NCI-H1694 (cell line): ENCODE measurements around the gene HHIPL1.

Experiments used
- DNase-seq: peaks from one replicate; lab custom pipeline; 2025; lab: John Stamatoyannopoulos, UW

HHIPL1 gene

DNA sequence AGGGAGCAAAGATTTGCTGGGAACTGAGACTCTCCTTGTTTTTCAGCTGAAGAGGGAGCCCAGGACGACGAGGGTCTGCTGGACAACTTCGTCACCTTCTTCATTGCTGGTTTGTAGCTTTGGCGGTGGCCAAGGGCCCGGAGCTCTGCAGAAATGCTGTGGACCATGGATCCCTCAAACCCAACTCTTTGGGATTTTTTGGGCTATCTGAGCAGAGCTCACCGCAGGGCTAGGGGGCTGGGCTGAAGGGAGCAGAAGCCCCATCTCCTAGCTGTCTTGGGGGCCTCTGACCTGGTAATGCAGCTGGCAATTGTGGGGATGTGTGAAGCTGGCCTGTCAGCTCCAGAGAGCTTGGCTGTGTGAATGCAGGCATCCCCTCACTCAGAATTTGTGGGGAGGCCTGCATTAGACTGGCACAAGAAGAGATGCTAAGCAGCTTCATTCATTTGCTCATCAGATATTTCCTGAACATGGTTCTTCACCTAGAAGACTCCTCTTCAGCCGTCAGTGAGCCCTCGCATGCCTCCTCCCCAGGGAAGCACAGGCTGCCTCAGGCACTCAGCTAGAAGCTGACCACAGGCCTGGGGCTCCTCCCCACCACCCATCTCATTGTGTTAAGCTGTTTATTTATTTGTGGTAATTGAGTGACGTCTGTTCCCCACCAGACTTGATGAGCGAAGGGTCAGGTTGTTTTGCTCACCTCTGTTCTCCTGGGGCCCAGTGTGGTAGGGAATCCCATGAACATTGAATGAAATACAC, 71.3 kb downstream of the HHIPL1 start:
- no peak for DNase-seq

DNA sequence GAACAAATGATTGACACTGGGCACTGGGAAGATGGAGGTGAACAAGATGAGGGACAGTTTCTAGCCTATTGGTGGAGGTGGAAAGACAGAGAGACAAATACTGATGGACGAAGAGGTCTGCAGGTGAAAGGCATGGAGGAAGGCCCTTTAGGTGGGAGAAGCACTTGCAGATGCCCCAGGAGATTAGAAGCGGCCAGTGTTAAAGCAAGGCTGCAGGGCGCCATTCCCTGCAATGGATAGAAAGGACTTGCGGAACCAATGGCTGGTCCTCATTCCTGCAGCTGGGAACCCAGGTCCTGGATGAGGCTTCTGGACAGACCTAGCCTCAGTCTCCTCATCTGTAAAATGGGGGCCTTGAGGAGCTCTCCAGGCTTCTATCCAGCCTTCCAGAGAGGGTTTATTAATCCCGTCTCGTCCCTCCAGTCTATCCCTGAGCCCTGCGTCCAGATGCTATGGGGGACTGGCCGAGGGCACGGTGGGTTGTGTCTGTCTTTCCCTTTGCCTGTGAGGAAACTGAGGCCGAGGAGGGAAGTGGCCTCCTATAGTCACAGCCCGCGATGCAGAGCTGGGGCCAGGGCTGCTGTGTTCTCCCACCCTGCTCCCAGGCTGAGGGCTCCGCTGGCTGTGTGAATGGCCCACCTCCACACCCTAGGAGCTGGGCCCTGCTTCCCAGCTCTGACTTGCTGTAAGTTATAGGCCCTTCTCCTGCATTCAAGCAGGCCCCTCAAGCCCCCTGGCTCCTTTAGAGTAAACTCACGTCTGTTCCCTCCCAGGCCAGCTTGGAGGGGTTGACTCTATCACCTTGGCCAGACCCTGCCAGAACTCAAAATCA, 72.1 kb downstream of the HHIPL1 start:
- no peak for DNase-seq

- DNase-seq, result no peak
Observed at GRCh38 chr14:99717682-99718013, 72.7 kb downstream of the HHIPL1 start.

DNA sequence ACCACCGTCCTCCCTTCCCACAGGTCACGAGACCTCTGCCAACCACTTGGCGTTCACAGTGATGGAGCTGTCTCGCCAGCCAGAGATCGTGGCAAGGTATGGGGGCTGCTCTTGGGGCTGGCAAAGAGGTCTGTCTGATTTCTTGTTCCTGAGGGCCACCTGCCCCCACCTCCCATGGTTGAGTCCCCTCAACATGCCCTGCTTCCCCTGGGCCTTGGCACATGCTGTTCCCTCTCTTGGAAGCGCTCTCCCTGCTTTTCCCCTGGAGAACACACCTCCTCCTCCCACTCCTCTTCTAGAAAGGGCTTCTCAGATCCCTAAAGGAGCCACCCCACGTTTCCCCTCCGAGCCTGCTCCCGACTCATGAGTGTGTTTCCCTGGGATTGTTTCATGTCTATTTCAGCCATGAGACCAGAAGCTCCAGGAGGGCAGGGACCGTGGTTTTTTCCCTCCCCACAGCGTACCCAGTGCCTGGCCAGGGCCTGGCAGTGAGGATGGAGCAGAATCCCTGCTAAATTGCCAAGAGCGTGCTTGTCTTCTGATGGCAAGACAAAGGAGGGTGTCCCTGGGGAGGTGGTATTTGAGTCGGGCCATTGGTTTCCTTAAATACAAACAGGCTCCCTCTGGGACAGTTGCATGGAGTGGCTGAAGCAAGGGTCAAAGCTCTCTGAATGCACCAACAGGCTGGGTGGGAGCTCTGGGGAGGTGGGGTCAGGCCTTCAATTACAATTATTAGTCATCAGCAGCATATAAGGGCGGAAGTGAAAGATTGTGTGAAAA, 73.3 kb downstream of the HHIPL1 start:
- DNase-seq, result no peak

DNA sequence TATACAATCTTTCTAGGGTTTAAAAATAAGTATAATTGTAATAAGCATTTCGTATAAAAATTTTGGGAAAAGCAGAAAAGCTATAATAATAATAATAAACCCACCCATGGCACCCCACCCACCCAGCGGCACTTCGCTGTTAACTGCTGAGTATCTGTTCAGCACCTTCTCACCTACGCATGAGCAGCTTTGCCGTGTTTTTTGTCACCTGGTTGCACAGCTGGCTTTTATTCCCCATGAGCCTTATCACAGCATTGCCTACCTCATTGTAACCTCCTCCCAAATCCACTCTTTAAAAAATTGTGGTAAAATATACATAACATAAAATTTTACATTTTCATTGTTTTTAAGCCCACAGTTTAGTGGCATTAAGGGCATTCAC, 73.9 kb downstream of the HHIPL1 start:
- DNase-seq, result no peak

DNA sequence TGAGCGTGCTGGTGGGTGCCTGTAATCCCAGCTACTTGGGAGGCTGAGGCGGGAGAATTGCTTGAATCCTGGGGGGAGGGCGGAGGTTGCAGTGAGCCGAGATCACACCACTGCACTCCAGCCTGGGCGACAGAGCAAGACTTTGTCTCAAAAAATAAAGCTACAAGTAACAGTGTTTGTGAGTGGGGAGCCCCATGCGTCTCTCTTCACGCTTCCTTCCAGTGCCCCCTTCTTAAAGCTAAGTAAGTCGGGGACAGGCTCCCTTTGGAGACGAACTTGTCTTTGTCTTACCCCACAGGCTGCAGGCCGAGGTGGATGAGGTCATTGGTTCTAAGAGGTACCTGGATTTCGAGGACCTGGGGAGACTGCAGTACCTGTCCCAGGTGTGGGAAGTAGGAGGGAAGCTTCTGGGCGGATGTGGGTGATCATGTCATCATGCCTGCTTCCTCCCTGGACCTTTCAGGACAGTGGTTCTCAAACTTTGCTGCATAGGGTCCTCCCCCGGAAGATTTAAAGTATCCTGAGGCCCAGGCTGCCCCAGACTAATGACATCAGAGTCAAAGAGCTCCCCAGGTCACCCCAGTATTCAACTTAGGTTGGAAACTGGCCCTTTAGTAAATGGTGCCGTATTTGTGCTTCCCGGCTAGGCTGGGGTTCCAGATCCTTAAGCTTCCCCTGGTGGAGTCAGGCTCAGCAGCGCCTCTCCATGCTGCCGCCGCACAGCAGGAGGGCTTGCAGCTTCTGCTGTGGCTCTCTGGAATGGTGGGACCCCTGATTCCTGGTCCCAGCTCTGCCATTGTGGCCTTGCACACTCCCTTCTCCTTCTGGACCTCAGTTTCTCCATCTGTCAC, 76.2 kb downstream of the HHIPL1 start:
- DNase-seq, result no peak

- no peak for DNase-seq
Observed at GRCh38 chr14:99721792-99722516, 77.0 kb downstream of the HHIPL1 start.

DNA sequence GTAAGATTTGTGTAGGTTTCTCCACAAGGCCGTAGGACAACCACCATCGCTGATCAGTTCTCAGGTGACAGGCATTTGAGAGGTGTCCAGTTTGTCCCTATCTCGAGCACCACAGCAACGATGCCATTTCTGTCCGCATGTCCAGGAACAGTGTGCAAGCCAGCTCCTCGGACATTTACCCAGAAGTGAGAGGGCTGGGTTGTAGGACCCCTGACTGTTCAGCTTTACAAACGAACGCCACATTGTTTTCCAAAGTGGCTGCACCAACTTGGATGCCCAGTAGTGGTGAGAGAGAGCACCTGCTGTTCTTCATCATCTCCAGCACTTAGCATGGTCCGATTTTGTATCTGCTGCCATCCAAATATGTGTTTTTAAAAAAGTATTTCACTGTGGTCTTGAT, 77.8 kb downstream of the HHIPL1 start:
- DNase-seq, result no peak

DNA sequence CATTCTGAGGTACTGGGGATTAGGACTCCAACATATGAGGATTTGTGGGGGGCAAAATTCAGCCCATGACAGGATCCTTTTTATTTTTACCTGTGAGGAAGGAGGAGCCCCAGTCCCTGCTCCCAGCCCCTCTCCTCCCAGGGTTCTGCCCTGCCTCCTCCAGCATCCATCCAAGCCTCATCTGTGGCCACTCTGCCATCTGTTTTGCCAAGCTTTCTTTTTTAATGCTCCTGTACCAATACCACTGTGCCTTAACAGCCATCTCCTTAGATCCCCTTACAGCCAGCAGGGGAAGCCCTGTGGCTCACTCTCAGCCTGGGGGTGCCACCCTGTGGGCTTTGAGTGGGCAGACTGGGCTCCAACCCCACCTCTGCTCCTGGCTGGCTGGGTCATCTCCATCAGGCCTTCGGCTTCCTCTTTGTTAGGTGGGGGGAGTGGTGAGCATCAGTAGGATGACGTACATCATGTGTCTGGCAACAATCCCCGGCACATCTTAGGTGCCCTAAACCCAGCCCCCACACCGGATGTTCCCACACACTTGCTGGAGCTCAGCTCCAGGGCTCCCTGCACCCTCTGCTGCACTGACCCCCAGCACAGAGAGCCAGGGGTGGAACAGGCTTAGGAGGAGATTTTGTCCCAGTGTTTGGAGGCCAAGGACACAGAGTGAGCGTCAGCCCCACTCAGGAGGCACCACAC, 79.4 kb downstream of the HHIPL1 start:
- no peak for DNase-seq

DNA sequence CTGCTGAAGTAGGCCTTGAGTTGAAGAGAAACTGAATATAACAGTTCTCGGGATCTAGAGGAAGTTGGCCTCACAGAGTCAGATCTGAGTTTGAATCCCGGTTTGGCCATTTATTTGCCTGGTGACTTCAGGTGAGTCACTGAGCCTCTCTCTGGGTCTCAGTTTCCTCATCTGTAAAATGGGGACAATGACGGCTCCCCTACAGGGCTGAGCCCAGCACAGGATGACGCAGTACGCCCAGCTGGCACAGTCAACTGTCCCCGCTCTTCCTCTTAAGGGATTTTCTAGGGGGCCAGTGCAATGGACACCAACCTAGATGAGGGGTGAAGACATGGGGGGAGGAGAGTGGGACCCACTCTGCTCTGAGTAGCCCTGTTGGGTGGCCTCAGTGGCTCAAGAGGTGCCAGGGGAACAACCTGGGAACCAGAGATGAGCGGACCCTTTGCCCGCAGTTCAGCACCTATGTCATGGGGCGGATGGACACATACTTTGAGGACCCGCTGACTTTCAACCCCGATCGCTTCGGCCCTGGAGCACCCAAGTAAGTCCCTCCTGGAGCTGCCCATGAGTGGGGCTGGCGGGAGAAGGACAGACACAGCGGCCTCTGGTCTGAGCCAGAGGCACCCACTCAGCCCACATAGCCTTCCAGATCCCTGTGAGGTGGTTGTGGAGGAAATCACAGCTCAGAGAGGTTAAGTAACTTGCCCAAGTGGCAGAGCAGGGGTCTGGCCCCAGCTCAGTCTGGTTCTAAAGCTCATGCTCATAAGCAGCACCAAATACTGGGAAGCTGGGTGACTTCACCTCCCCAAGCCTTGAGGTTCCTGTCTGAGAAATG, 80.2 kb downstream of the HHIPL1 start:
- DNase-seq, result no peak

DNA sequence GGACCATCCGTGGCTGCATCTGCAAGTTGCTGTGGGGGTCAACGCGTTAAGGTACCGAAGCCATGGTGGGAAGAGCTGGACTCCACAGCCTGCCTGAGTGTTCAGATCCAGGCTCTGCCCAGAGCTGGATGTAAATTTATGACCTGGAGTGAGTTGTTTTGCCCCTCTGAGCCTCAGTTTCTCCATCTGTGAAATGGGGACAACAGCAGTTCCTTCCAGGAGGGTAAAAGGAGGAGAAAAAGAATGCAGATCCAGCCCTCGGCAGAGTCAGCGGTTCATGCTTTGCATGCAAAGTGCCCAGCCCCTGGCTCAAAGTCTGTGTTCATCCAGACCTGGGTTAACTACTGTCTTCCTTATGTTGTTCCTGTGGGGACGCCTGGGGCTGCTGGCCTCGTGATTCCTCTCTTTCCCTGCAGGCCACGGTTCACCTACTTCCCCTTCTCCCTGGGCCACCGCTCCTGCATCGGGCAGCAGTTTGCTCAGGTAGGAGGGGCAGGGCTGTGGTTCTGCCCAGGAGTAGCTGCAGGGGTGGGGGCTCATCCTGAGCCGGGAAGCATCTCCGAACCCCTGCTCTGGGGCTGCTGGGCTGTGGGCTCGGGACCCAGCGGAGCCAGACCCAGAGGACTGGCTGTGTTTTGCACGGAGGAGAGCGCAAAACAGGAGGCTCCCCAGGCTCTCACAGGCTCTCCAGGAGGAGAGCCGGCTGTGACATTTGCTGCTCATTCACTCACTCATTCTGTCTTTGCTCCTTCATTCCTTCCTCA, 81.0 kb downstream of the HHIPL1 start:
- no peak for DNase-seq

DNA sequence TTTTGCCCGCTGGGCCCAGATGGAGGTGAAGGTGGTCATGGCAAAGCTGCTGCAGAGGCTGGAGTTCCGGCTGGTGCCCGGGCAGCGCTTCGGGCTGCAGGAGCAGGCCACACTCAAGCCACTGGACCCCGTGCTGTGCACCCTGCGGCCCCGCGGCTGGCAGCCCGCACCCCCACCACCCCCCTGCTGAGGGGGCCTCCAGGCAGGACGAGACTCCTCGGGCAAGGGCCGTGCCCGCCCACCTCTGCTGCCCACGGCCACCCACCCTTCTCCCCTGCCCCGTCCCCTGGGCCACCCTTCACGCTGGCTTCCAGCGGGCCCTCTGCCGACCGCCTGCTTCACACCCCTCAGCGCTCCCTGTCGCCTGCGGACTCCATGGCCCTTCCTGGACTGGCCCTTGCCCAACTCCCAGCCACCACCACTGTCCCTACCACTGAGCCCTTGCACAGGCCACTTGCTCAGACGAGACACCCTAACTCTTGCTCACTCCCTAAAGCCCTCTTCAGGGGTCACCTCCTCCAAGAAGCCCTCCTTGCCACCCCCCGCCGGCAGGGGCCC, 81.7 kb downstream of the HHIPL1 start:
- no peak for DNase-seq

- DNase-seq, result no peak
Observed at GRCh38 chr14:99727096-99727870, 82.4 kb downstream of the HHIPL1 start.

GRCh38 chr14:99728231-99728920, 83.4 kb downstream of the HHIPL1 start:
- DNase-seq, result no peak

GRCh38 chr14:99728981-99729451, 84.1 kb downstream of the HHIPL1 start:
- no peak for DNase-seq
